Measurements from ENCODE around the gene PEA15.

PEA15 gene

DNA sequence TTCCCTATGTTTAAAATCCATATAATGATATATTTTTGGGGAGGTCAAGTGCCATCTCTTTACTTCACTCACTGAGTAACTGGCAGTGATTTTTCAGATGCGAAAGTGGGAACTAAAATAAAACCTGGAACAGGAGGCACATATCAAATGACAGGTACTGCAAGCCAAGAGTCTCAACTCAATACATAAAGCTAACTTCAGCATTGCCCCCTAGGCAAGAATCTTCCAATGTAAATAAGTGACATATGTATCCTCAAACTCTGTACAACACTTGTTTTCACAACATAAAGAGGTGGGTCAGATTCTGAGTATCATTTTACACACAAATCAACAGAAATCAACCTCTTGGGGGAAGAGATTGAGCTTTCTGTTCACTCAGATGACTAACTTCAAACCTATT is 39.0 kb downstream of the PEA15 start:
- DNase-seq, result no peak

DNA sequence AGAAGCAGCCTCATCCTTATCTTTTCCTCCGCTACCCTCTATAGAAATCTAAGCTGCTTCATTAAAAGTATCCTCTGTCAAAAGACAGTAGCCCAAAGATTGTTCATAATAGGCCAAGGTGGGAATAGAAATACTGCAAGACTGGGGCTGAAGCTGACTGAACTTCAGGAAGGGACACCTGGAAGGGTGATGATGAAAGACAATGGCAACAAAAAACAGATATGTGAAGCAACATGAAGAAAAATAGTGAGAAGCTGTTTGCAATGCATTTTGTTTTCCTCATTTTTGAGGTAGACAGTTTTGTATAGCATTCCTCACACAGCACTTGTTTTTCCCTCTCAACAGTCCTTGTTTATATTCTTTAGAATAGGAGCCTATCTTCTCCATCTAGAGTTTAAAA is 40.2 kb downstream of the PEA15 start:
- no peak for DNase-seq

DNA sequence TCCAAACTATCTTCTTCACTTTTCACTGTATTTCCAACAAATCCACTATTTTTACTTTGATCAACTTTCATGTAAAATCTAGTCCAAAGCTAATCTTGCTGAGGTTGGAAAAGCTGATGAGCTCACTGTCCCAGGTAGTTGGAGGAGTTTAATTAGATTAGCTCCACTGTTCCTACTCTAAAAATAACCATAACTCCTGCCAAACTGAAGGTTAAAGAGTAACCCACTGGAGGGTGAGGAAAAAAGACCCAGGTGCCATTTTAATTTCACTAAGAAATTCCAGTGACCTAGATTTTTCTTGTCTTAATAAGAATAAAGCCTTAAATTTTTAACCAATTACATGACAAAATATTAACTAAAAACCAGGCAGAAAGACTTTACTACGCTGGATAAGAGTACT is 41.9 kb downstream of the PEA15 start:
- DNase-seq, result no peak

DNA sequence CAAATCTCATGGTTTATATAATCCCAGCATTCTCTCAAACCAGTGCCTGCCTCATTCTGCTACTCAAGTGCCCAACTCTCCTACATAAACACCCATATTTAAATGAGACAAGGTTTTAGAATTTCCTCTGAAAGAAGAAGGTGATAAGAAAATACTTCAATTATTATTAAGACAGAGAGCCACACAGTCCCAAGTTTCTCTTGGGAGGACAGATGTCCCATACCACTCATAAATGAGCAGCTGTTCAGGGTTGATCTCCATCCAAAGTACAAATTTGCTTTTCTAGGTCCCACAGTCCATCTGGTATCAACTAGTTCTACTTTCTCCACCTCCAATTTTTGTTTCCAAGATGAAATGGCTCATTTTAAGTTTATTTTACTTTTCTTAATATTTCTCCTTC is 45.8 kb downstream of the PEA15 start:
- DNase-seq, result no peak

DNA sequence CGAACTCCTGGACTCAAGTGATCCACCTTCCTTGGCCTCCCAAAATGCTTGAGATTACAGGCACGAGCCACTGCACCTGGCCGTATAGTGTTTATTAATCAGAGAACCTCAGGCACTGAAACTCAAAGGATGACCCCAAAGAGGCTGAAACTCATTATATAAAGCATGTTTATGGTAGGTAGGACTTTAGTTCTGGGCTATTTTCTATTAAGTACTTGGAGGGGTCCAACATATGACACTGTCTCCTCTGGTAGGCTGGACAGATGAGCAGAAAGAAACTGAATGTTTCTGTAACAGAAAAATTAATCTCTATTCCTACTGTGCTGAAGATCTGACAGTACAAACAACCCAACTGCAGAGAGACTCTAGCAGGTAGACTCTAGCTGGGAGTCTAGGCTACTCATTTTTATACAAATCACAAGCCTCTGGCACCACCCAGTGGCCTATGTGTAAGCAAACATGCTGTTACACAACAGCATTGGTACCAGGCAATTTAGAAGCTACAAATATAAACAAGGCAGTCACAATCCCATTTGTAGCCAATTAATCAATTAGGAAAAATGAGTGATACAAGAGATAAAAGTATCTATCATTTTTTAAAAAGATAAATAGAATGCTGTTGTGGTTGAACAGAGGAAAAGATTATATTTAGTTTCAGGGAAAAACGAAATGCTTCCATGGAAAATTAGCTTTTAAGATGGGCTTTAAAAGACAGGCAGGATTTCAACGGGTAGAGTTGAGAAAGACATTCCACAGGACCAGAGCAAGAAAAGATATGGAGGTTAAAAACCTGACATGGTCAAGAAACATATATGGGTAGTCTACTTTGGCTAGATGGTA is 46.7 kb downstream of the PEA15 start:
- DNase-seq, result peak; percentile 41 to 58

DNA sequence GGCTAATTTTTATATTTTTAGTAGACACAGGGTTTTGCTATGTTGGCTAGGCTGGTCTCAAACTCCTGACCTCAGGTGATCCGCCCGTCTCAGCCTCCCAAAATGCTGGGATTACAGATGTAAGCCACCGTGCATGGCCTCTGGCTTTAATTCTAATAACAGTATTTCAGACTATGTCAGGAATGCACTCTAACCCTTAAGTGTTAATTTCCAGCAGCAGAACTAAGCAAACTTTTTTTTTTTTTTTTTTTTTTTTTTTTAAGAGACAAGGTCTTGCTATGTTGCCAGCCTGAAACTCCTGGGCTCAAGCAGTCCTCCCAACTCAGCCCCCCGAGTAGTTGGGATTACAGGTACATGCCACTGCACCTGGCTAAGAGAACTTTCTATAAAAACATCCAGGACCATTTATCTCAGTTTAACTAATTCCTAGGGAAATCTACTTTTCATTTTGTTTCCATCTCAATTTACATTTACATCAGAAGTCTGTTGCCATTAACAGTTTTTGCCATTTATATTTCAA is 50.7 kb downstream of the PEA15 start:
- DNase-seq, result no peak

GRCh38 chr1:160256396-160257046 is 51.3 kb downstream of the PEA15 start:
- DNase-seq, result no peak

DNA sequence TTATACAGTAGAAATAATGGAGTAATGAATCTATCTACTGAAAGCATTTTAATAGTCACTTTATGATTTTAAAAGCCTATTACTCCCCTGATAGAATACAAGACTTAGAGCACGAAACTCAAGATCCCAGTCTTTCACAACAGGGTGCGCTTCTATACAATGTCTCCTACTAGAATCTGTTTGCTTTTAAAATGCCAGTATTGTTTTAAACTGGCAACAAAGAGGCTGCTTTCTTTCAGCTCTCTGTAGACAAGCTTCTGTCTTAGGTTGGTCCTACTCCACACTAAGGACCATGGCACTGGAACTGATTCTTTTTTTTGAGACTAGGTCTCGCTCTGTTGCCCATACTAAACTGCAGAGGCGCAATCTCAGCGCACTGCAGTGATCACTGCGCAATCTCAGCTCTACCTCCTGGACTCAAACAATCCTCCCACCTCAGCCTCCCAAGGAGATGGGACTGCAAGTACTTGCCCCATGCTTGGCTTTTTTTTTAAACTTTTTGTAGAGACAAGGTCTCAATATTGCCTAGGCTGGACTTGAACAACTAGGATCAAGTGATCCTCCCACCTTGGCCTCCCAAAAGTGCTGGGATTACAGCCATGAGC is 52.3 kb downstream of the PEA15 start:
- DNase-seq, result no peak

DNA sequence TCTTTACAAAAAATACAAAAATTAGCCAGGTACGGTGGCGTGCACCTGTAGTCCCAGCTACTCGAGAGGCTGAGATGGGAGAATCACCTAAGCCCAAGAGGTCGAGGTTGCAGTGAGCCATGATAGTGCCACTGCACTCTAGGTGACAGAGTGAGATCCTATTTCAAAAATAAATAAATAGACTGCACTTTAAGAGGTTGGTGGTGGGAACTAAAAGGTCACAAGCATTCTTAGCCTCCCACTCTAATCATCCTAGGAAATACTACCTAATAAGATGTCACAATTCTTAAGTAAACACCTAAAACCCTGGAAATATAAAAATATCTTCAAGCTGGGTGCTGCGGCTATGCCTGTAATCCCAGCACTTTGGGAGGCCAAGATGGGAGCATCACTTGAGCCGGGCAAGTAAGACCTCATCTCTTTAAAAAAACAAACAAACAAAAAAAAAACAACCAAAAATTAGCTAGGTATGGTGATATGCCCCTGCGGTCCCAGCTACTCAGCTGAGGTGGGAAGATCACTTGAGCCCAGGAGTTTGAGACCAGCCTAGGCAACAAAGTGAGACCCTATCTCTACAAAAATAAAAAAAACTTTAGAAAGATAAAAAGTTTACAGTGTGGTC is 53.1 kb downstream of the PEA15 start:
- no peak for DNase-seq

DNA sequence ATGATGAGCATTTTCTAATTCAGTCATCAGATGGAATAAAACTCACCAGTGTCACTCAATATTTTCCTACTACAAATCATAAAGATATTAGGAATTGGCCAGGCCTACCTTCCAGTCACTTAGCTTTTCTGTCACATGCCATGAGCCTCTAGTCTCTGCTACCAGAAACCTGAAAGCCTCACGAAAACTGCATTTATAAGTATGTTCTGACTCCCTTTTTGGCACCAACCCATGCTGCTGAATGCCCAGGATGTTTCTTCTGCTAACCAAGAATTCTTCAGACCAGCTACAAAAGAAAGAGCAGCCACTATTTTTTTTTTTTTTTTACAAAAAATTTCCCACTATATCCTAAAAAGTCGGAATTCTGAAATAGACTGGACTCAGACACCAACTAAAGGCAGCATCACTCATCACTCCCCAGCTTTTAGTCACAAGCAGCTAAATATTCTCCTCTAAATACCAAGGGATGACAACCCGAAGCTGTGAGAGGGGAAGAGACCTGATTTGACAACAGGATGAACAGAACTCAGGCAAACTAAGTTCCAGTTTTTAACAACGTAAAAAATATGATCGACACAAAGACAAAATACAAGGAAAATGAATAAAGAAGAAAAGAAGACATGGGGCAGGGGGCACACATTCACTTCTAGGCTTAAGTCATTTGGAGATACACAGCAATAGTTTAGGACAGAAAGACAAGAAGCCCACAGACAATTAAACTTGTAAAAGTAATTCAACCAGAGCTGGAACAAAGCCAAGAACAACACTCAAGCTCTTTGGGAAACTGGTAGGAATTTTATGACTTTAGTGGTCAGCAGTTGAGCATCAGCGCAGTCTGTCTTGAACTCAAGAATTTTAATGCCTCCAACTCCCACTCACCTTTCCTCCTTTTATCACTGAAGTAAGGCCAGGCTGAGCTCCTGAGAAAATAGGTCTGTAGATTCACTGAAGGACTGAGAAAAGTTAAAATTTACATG is 55.5 kb downstream of the PEA15 start:
- DNase-seq, result no peak

GRCh38 chr1:160261556-160261892 is 56.3 kb downstream of the PEA15 start:
- DNase-seq, result peak; percentile 62 to 78

GRCh38 chr1:160261893-160262794 is 57.0 kb downstream of the PEA15 start, which contains the start of gene DCAF8:
DCAF8 (minus strand) TSS chr1:160262549; CDS start chr1:160244008, 18,541 bp downstream.
- DNase-seq, result peak; percentile 98

- no peak for DNase-seq
These were observed 59.7 kb downstream of the PEA15 start for GRCh38 chr1:160264795-160265307.

Measured in stimulated activated CD4-positive, alpha-beta T cell treated with anti-CD3 and anti-CD28 coated beads, Interleukin-2, amount 100 ng/mL, for 24 hours (primary cell).